Midbrain (tissue), 1 donor: ENCODE results near the gene HPRT1.

Experiments
- DNase-seq: peaks from one replicate; lab custom pipeline; 2025; lab: John Stamatoyannopoulos, UW

HPRT1 gene

GRCh38 chrX:134544135-134544512, 84.2 kb downstream of the HPRT1 start:
- no peak for DNase-seq

DNA sequence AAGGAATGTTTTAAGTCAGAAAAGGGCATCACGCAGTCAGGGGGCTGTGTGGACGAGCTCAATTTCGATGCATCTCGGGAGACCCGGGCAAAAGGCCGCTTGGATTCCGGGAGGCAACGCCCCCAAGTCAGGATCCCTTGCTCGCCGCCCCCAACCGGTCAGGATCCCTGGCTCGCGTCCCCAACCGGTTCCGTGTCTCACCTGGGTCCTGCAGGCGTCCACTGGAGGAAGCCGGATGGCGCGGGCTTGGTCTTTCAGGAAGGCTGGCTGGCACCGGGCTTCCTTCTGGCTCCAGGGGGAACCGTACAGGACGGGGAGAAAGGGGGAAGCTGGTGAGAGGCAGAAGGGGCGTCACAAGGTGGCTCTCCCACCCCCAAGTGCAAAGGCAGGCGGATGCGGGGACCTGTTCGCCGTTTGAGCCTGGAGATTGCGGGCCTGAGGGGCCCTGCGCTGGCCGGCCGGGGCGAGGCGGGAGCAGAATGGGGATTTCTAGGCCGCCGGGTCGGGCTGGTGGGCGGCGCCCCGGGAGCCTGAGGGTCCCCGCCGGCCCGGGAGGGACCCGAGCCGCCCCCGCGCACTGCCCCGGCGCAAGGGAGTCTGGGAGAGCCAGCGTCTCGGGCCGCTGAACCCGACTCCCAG, 84.7 kb downstream of the HPRT1 start:
- DNase-seq = no peak

GRCh38 chrX:134545510-134545909, 85.5 kb downstream of the HPRT1 start:
- DNase-seq = no peak

DNA sequence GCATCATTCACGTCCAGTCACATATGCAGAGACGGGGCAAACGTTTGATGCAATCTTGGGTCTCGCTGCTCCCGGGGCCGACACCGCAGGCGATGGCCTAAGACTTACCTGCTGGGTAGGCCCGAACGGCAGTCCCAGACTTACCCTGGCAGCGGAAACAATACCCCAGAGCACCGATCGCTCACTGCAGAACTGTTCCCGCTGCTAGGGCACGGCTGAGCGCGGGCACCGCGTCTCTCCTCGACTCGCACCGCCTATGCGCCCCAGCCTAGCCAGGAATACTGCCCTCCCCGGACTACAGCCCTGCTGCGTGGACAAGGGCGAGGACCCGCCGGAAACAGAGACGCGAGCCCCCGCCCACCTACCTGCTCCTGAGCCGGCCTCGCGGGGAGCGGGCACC, 86.2 kb downstream of the HPRT1 start:
- DNase-seq = no peak

GRCh38 chrX:134547047-134547679, 87.2 kb downstream of the HPRT1 start:
- no peak for DNase-seq

DNA sequence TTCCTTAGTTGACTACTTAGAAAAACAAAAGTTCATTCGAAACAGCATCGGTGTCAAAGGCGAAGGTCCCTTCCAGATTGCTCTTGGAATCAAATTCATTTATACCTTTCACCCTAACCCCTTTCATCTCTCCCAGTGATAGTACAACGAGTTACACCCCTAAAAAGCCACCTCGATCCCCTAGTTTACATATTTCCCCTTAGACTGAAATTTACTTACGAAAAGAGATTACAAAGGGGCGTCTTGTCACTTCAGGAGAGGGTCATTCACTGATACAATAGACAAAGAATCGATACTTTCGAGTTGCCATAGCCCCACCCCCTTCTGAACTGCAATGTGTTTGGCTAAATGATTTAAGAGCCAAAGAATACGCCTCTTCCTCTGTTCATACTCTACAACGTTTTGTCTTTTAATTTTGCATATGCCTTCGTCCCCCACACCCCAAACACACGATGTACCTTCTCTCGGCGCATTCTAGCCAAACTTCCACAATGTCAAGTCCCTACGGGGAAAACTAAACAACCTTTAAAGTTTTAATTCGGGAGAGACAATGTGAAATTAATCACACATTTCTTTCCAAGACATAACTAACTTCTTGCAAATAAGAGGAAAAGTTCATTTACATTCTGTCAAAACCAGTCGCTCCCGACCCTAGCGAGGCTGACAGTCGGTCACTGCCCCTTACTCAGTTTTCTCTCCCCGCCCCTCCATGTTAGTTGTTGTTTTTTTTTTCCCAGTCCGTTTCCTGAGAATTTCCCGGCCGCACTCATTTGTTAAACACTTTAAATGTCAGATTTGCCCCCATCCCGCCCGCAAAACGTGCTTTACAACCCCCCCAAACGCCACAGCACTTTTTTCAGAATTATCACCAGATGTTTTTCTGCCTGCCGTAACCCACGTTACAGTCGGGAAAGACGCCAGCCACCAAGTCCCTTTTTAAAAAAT, 88.6 kb downstream of the HPRT1 start:
- DNase-seq = no peak
